Measurements from ENCODE around the gene MT1B.

- TF ChIP-seq RFX5 (IDR thresholded peaks at IDR 0.05; ENCODE audit: low read depth, low read length), result no peak
- no peak for TF ChIP-seq CTCF (conservative IDR thresholded peaks at IDR 0.05; ENCODE audit: low read depth, low read length)
- TF ChIP-seq CHD1 (IDR thresholded peaks at IDR 0.05; ENCODE audit: low read depth, low read length), result no peak
- TF ChIP-seq POLR2A (IDR thresholded peaks at IDR 0.05; ENCODE audit: low read depth, low read length), result no peak
Observed at GRCh38 chr16:56658327-56658875, 6.7 kb downstream of the MT1B start.

All from IMR-90 (cell line).